IMR-90 (cell line): ENCODE data around the gene PBX3. TPM values are rescaled to one million over a fixed set of nuclear protein-coding genes. Genes with fewer than 3 reads are reported as not detected.

Source experiments
- ATAC-seq: fragments of 200-7000 bp; cut with Tn5 transposase; 2 replicates; pipeline ENCODE4 v1.9.1; 2020; ENCODE audit warnings: low read depth, mild to moderate bottlenecking, moderate library complexity
- BruUV-seq: library from RNA; stranded (reverse); fragments of 400-500 nt; replicated peaks from 2 replicates; lab custom pipeline; 2021; lab: Mats Ljungman, UMichigan
- CTCF ChIA-PET: fragments of 300-600 bp; formaldehyde crosslinking; extraction: SDS; loops from one replicate; lab custom pipeline; 2021; ENCODE audit warnings: antibody characterized with exemption; lab: Yijun Ruan, JAX
- POLR2A ChIA-PET: fragments of 300-600 bp; sonication (Branson Sonifier 250); formaldehyde crosslinking; loops from one replicate; lab custom pipeline; 2022; ENCODE audit warnings: antibody characterized with exemption; ENCODE audit not compliant: unreplicated experiment; lab: Charles Lee
- DNase-seq: peaks from one replicate; pipeline ENCODE4 v3.0.0; 2013
- H2AFZ ChIP-seq: replicated peaks from 2 replicates; pipeline ENCODE3; 2013; ENCODE audit warnings: low read length, mild to moderate bottlenecking; ENCODE audit not compliant: poor library complexity
- H2AK5ac ChIP-seq: 2 replicates; pipeline ENCODE4 v1.6.1; 2013; ENCODE audit warnings: low read depth, low read length, inconsistent platforms
- H2AK9ac ChIP-seq: replicated peaks from 2 replicates; pipeline ENCODE3; 2013; ENCODE audit warnings: mild to moderate bottlenecking, low read depth, low read length, moderate library complexity; ENCODE audit not compliant: poor library complexity
- H2BK120ac ChIP-seq: 2 replicates; pipeline ENCODE4 v1.6.1; 2013; ENCODE audit warnings: low read depth, low read length, inconsistent platforms
- H2BK15ac ChIP-seq: 3 replicates; pipeline ENCODE4 v1.6.1; 2013; ENCODE audit warnings: low read depth, low read length, inconsistent platforms
- H2BK20ac ChIP-seq: 2 replicates; pipeline ENCODE4 v1.6.1; 2013; ENCODE audit warnings: low read depth, mild to moderate bottlenecking, inconsistent platforms, low read length, moderate library complexity
- H2BK5ac ChIP-seq: 2 replicates; pipeline ENCODE4 v1.6.1; 2013; ENCODE audit warnings: mild to moderate bottlenecking, low read depth, low read length, inconsistent platforms; ENCODE audit not compliant: poor library complexity, severe bottlenecking
- H3K14ac ChIP-seq: replicated peaks from 2 replicates; pipeline ENCODE4 v1.6.1; 2013; ENCODE audit warnings: low read depth, low read length, inconsistent platforms
- H3K18ac ChIP-seq: 2 replicates; pipeline ENCODE4 v1.6.1; 2013; ENCODE audit warnings: low read depth, low read length, control low read depth
- H3K23ac ChIP-seq: 2 replicates; pipeline ENCODE4 v1.6.1; 2013; ENCODE audit warnings: low read depth, low read length, inconsistent platforms
- H3K27ac ChIP-seq: 2 replicates; pipeline ENCODE4 v1.5.1; 2013; ENCODE audit warnings: mild to moderate bottlenecking, control low read depth, low read length; ENCODE audit not compliant: insufficient read depth
- H3K27me3 ChIP-seq: 2 replicates; pipeline ENCODE4 v1.6.1; 2013; ENCODE audit warnings: low read length; ENCODE audit not compliant: control insufficient read depth, insufficient read depth
- H3K36me3 ChIP-seq: 2 replicates; pipeline ENCODE4 v1.6.1; 2013; ENCODE audit warnings: low read length, mixed read lengths; ENCODE audit not compliant: control insufficient read depth, insufficient read depth
- H3K4ac ChIP-seq: 2 replicates; pipeline ENCODE4 v1.6.1; 2013; ENCODE audit warnings: low read depth, low read length, inconsistent platforms
- H3K4me1 ChIP-seq: 2 replicates; pipeline ENCODE4 v1.6.1; 2013; ENCODE audit warnings: low read length, mixed read lengths; ENCODE audit not compliant: control insufficient read depth, insufficient read depth
- H3K4me2 ChIP-seq: 2 replicates; pipeline ENCODE4 v1.6.1; 2013; ENCODE audit warnings: low read depth, mild to moderate bottlenecking, control low read depth, low read length, moderate library complexity
- H3K4me3 ChIP-seq: 2 replicates; pipeline ENCODE4 v1.5.1; 2013; ENCODE audit warnings: low read depth, mild to moderate bottlenecking, control low read depth, low read length, moderate library complexity; ENCODE audit not compliant: insufficient read depth
- H3K56ac ChIP-seq: 2 replicates; pipeline ENCODE4 v1.6.1; 2013; ENCODE audit warnings: low read length, inconsistent platforms; ENCODE audit not compliant: insufficient read depth; ENCODE audit errors: extremely low read depth
- H3K79me1 ChIP-seq, 2 experiments: 2 replicates each; pipeline ENCODE4 v1.6.1; 2013; ENCODE audit warnings: low read length in 2 of 2, inconsistent platforms in 1 of 2, low read depth in 1 of 2
- H3K9ac ChIP-seq: 2 replicates; pipeline ENCODE4 v1.6.1; 2013; ENCODE audit warnings: low read depth, low read length, control low read depth
- H3K9me1 ChIP-seq: 2 replicates; pipeline ENCODE4 v1.6.1; 2013; ENCODE audit warnings: low read length, inconsistent platforms; ENCODE audit not compliant: insufficient read depth
- H3K9me3 ChIP-seq: 2 replicates; pipeline ENCODE4 v1.6.1; 2013; ENCODE audit warnings: low read length; ENCODE audit not compliant: control insufficient read depth, insufficient read depth
- H4K20me1 ChIP-seq: 2 replicates; pipeline ENCODE4 v1.6.1; 2013; ENCODE audit warnings: low read length, inconsistent platforms; ENCODE audit not compliant: insufficient read depth
- H4K5ac ChIP-seq: 2 replicates; pipeline ENCODE4 v1.6.1; 2013; ENCODE audit warnings: mild to moderate bottlenecking, low read depth, low read length, control low read depth
- H4K8ac ChIP-seq, 2 experiments: 2 replicates each; pipeline ENCODE4 v1.6.1; 2013; ENCODE audit warnings: low read depth in 2 of 2, low read length in 2 of 2, control low read depth in 1 of 2, inconsistent platforms in 1 of 2
- H4K91ac ChIP-seq: 2 replicates; pipeline ENCODE4 v1.6.1; 2013; ENCODE audit warnings: low read depth, low read length, inconsistent platforms; ENCODE audit not compliant: insufficient read depth
- CHD1 ChIP-seq: IDR thresholded peaks from 2 replicates; pipeline ENCODE4 v1.6.1; 2012; ENCODE audit warnings: low read depth, low read length, improper control_type of control experiment
- ELK1 ChIP-seq: fragments of 150-350 bp; IDR thresholded peaks from 2 replicates; pipeline ENCODE4 v1.6.1; 2016; ENCODE audit warnings: low read depth, mild to moderate bottlenecking, low read length, moderate library complexity, borderline replicate concordance
- FOS ChIP-seq: fragments of 150-350 bp; IDR thresholded peaks from 2 replicates; pipeline ENCODE4 v1.6.1; 2016; ENCODE audit warnings: low read depth, low read length
- MAFK ChIP-seq: IDR thresholded peaks from 2 replicates; pipeline ENCODE4 v1.6.1; 2012; ENCODE audit warnings: low read depth, low read length, improper control_type of control experiment
- MAZ ChIP-seq: IDR thresholded peaks from 2 replicates; pipeline ENCODE4 v1.6.1; 2012; ENCODE audit warnings: low read depth, mild to moderate bottlenecking, low read length, improper control_type of control experiment, moderate library complexity, borderline replicate concordance
- POLR2A ChIP-seq: IDR thresholded peaks from 2 replicates; pipeline ENCODE4 v1.6.1; 2012; ENCODE audit warnings: mild to moderate bottlenecking, low read depth, low read length
- RAD21 ChIP-seq: IDR thresholded peaks from 2 replicates; pipeline ENCODE4 v1.6.1; 2012; ENCODE audit warnings: low read length, improper control_type of control experiment
- SMC3 ChIP-seq: fragments of 150-350 bp; IDR thresholded peaks from 2 replicates; pipeline ENCODE4 v1.6.1; 2016; ENCODE audit warnings: low read depth, mild to moderate bottlenecking, antibody characterized with exemption, low read length, moderate library complexity
- WGBS, 2 experiments: methylation state at CpG; one replicate each; pipeline versions ENCODE4 v1.1.5 to v1.1.7; 2013; ENCODE audit warnings: missing lambda C conversion rate in 2 of 2; ENCODE audit not compliant: insufficient read length in 1 of 2; ENCODE audit errors: extremely low coverage in 2 of 2; 5-methylcytosine and 5-hydroxymethylcytosine counted together
- dilution Hi-C: fragments of 300-500 bp; cut with HindIII; formaldehyde crosslinking; loops from one replicate; pipeline ENCODE4 v1.14.3; 2018; ENCODE audit warnings: low sequenced_read_pairs; ENCODE audit not compliant: unreplicated experiment
- in situ Hi-C: fragments of 300-500 bp; cut with MboI; formaldehyde crosslinking; loops from 3 replicates; pipeline ENCODE4 v1.14.3; 2019; ENCODE audit warnings: low sequenced_read_pairs, inconsistent platforms, mixed read lengths
- intact Hi-C: fragments of 100-400 bp; cut with micrococcal nuclease; formaldehyde crosslinking; loops from 2 replicates; pipeline ENCODE4 v1.10.0; 2022
- polyA plus RNA-seq, 3 experiments: library from polyadenylated mRNA; depleted of rRNA; stranded (reverse); fragments of >200 nt; gene quantifications; 2 replicates each; pipeline ENCODE4 v1.2.3, GENCODE V29; 2012; ENCODE audit warnings: low replicate concordance in 1 of 3
- total RNA-seq: library from RNA; depleted of rRNA; stranded (reverse); fragments of >200 nt; gene quantifications from 2 replicates; pipeline ENCODE4 v1.2.3, GENCODE V29; 2012
- TF ChIP-seq, protein P1 (sequence below): fragments of 150-350 bp; IDR thresholded peaks from 2 replicates; pipeline ENCODE4 v1.6.1; 2017; ENCODE audit warnings: mild to moderate bottlenecking, antibody characterized with exemption, low read length, low read depth
- TF ChIP-seq, protein P2 (sequence below): conservative IDR thresholded peaks from 2 replicates; pipeline ENCODE4 v1.5.1; 2012; ENCODE audit warnings: mild to moderate bottlenecking, low read depth, low read length, improper control_type of control experiment

PBX3 gene
- total and polyA plus RNA-seq, 2 of the 4 experiments (the other 2 are of a cell fraction), result 12.0 to 15.6 TPM

DNA sequence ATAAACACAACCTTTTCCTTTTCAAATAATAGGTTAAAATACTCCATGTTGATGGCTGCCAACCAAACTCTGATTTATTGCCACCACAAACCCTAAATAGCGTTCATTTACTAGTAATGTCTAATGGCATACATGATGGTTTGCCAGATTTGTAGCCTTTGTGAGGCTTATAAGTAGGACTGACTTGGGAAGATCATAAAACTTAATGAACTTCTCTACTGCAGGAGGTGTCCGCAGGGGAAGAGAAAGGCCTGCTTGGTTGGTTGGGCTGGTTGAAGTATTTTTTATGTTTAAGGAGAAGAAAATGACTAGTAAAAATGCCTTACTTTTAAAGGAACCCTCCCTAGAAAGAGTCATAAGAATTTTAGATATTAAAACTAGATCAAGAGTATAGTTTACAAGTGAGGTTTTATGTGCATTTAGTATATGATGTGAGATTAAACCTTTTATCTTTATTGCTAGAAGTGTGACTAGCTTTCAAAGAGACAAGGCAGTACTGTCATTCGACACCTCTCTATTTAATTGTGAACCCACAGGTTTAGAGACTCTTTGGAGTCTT, 5.0 kb downstream of the PBX3 start:
- no peak overlapping the region for H4K91ac ChIP-seq
- TF ChIP-seq, protein P1, sequence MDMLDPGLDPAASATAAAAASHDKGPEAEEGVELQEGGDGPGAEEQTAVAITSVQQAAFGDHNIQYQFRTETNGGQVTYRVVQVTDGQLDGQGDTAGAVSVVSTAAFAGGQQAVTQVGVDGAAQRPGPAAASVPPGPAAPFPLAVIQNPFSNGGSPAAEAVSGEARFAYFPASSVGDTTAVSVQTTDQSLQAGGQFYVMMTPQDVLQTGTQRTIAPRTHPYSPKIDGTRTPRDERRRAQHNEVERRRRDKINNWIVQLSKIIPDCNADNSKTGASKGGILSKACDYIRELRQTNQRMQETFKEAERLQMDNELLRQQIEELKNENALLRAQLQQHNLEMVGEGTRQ, result no peak
- TF ChIP-seq ELK1 (no peak), CHD1 (no peak), RAD21 (no peak), SMC3 (no peak), POLR2A (no peak), FOS (no peak), MAZ (no peak), MAFK (no peak)
- TF ChIP-seq, protein P2, sequence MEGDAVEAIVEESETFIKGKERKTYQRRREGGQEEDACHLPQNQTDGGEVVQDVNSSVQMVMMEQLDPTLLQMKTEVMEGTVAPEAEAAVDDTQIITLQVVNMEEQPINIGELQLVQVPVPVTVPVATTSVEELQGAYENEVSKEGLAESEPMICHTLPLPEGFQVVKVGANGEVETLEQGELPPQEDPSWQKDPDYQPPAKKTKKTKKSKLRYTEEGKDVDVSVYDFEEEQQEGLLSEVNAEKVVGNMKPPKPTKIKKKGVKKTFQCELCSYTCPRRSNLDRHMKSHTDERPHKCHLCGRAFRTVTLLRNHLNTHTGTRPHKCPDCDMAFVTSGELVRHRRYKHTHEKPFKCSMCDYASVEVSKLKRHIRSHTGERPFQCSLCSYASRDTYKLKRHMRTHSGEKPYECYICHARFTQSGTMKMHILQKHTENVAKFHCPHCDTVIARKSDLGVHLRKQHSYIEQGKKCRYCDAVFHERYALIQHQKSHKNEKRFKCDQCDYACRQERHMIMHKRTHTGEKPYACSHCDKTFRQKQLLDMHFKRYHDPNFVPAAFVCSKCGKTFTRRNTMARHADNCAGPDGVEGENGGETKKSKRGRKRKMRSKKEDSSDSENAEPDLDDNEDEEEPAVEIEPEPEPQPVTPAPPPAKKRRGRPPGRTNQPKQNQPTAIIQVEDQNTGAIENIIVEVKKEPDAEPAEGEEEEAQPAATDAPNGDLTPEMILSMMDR, result no peak
- ATAC-seq (no peak), DNase-seq (no peak)
- BruUV-seq, result no TSS peak
- no peaks in the 10 kb centered on the region for H3K4me1 ChIP-seq
- peaks cover 2% of the 10 kb centered on the region; the same call in 1 of the 2 replicates for H3K36me3 ChIP-seq
- H2BK20ac ChIP-seq, result no peak overlapping the region
- H3K4me3 ChIP-seq, result no peak overlapping the region
- dilution Hi-C loops, result no loop called here
- H3K56ac ChIP-seq, result no peak overlapping the region
- H3K14ac ChIP-seq, result no peak overlapping the region
- H3K4ac ChIP-seq, result no peak overlapping the region
- no peak overlapping the region for H2BK15ac ChIP-seq
- no peak overlapping the region for H3K18ac ChIP-seq
- H2BK120ac ChIP-seq, result no peak overlapping the region
- H4K8ac ChIP-seq, result no peak overlapping the region
- H4K20me1 ChIP-seq, result peaks cover 11% of the 10 kb centered on the region
- H2AK5ac ChIP-seq, result no peak overlapping the region
- POLR2A ChIA-PET, result no interaction called here
- peaks cover 15 to 44% of the 10 kb centered on the region in 2 experiments; a peak in 3 of 4 replicates for H3K79me1 ChIP-seq
- no peak overlapping the region for H3K27ac ChIP-seq
- no peaks in the 10 kb centered on the region for H3K9me3 ChIP-seq
- no peak overlapping the region for H3K23ac ChIP-seq
- H2AK9ac ChIP-seq, result no peak overlapping the region
- no peak overlapping the region for H4K5ac ChIP-seq
- H3K9me1 ChIP-seq, result no peaks in the 10 kb centered on the region; the same call in 1 of the 2 replicates
- intact Hi-C loops, result loop anchor here (5.0 kb wide), 1 partner anchor 75 kb away; no protein-coding TSS in a partner anchor
- no peak overlapping the region for H2AFZ ChIP-seq
- CTCF ChIA-PET, result no interaction called here
- H2BK5ac ChIP-seq, result no peak overlapping the region
- H3K27me3 ChIP-seq, result no peaks in the 10 kb centered on the region
- no peak overlapping the region for H3K9ac ChIP-seq
- H3K4me2 ChIP-seq, result no peak overlapping the region
- in situ Hi-C loops, result no loop called here
- WGBS, 2 experiments, result no CpG with 5 or more reads among the region's 3 CpGs
